WTC11 (cell line): ENCODE measurements around the gene SPR.

ENCODE experiments used
- CREB1 ChIP-seq: sonication (generic); formaldehyde crosslinking; IDR thresholded peaks from 2 replicates; pipeline ENCODE4 v1.8.0; 2023; ENCODE audit warnings: mild to moderate bottlenecking, missing genetic modification reagents
- CTCF ChIP-seq: fragments of 200-600 bp; IDR thresholded peaks from 2 replicates; pipeline ENCODE4 v1.8.0; 2022; ENCODE audit warnings: antibody characterized with exemption
- GRHL2 ChIP-seq: fragments of 250-450 bp; sonication (Bioruptor Pico); IDR thresholded peaks from 2 replicates; pipeline ENCODE4 v1.8.0; 2022; ENCODE audit warnings: mild to moderate bottlenecking, moderate library complexity; ENCODE audit not compliant: insufficient replicate concordance, severe bottlenecking
- IRF2 ChIP-seq: sonication (generic); formaldehyde crosslinking; IDR thresholded peaks from 2 replicates; pipeline ENCODE4 v1.8.0; 2022; ENCODE audit warnings: low read depth, missing genetic modification reagents, borderline replicate concordance
- MAX ChIP-seq: sonication (generic); formaldehyde crosslinking; IDR thresholded peaks from 2 replicates; pipeline ENCODE4 v1.8.0; 2022; ENCODE audit warnings: mild to moderate bottlenecking, missing genetic modification reagents
- TCF7 ChIP-seq: sonication (generic); formaldehyde crosslinking; IDR thresholded peaks from 2 replicates; pipeline ENCODE4 v1.8.0; 2022; ENCODE audit warnings: mild to moderate bottlenecking, low read depth, missing genetic modification reagents, moderate library complexity
- USF1 ChIP-seq: sonication (generic); formaldehyde crosslinking; IDR thresholded peaks from 2 replicates; pipeline ENCODE4 v1.8.0; 2022; ENCODE audit warnings: mild to moderate bottlenecking, missing genetic modification reagents
- USF2 ChIP-seq: sonication (generic); formaldehyde crosslinking; IDR thresholded peaks from 2 replicates; pipeline ENCODE4 v1.8.1; 2023; ENCODE audit warnings: mild to moderate bottlenecking, missing genetic modification reagents, moderate library complexity
- ZMAT4 ChIP-seq: fragments of 250-450 bp; sonication (Bioruptor Pico); IDR thresholded peaks from 2 replicates; pipeline ENCODE4 v1.9.0; 2021; ENCODE audit warnings: mild to moderate bottlenecking
- ZNF281 ChIP-seq: sonication (generic); formaldehyde crosslinking; IDR thresholded peaks from 2 replicates; pipeline ENCODE4 v1.8.0; 2023; ENCODE audit warnings: mild to moderate bottlenecking, missing genetic modification reagents

GRCh38 chr2:72914589-72915319 lies 27.5 kb downstream of the SPR start:
- TF ChIP-seq CTCF (no peak), IRF2 (CRISPR knock-in tag) (no peak), CREB1 (CRISPR knock-in tag) (no peak), ZNF281 (CRISPR knock-in tag) (no peak), GRHL2 (CRISPR knock-in tag) (no peak), MAX (CRISPR knock-in tag) (no peak), TCF7 (no peak), USF1 (no peak), ZMAT4 (CRISPR knock-in tag) (no peak), USF2 (CRISPR knock-in tag) (no peak)
